Esophagus squamous epithelium (tissue), 5 donors: Measurements from ENCODE around the gene RTL5. TPM values are rescaled to one million over a fixed set of nuclear protein-coding genes. Genes with fewer than 3 reads are reported as not detected.

ENCODE experiments used
- DNase-seq: peaks from one replicate; lab custom pipeline; 2025; lab: John Stamatoyannopoulos, UW
- H3K27ac ChIP-seq, 4 donors: fragments of 200-600 bp; sonication (generic); one replicate each; pipeline ENCODE4 v1.5.1; 2016 to 2019; ENCODE audit warnings: mild to moderate bottlenecking in 1 of 4
- H3K27me3 ChIP-seq, 4 donors: fragments of 200-600 bp; sonication (generic); 1 replicate in 3 of 4; 2 replicates in 1 of 4; pipeline versions ENCODE4 v1.5.1 to v1.6.0; 2017 to 2021; ENCODE audit warnings: antibody characterized with exemption in 1 of 4
- H3K36me3 ChIP-seq, 3 donors: fragments of 200-600 bp; sonication (generic); one replicate each; pipeline ENCODE4 v1.5.1; 2016 to 2019
- H3K4me1 ChIP-seq, 3 donors: fragments of 200-600 bp; sonication (generic); one replicate each; pipeline ENCODE4 v1.5.1; 2017 to 2019
- H3K4me3 ChIP-seq, 4 donors: fragments of 200-600 bp; sonication (generic); 1 replicate in 3 of 4; 2 replicates in 1 of 4; pipeline ENCODE4 v1.5.1; 2016 to 2019; ENCODE audit warnings: mild to moderate bottlenecking in 2 of 4, moderate library complexity in 1 of 4
- H3K9me3 ChIP-seq, 3 donors: fragments of 200-600 bp; sonication (generic); one replicate each; pipeline ENCODE4 v1.5.1; 2016 to 2019
- POLR2A ChIP-seq, 4 donors: fragments of 450-650 bp; IDR thresholded peaks; one replicate each; pipeline ENCODE4 v1.6.1; 2017; ENCODE audit warnings: antibody characterized with exemption in 4 of 4, mild to moderate bottlenecking in 4 of 4, moderate library complexity in 3 of 4
- WGBS, 2 donors: methylation state at CpG; one replicate each; pipeline ENCODE4 v1.1.5; 2018; 5-methylcytosine and 5-hydroxymethylcytosine counted together
- intact Hi-C: fragments of 100-400 bp; cut with DNase I; formaldehyde crosslinking; loops from one replicate; pipeline ENCODE4 v1.15.0; 2022
- total RNA-seq, 4 donors: library from RNA; depleted of rRNA; stranded (reverse); fragments of >200 nt; gene quantifications; one replicate each; pipeline ENCODE4 v1.1.0, GENCODE V29; 2016
- TF ChIP-seq, protein P1 (sequence below), 6 experiments: fragments of 450-650 bp in 4 of 6; fragments of 200-600 bp in 2 of 6; sonication (generic) in 2 of 6; IDR thresholded peaks; one replicate each; pipeline ENCODE4 v1.5.1; 2016 to 2019; ENCODE audit warnings: antibody characterized with exemption in 6 of 6, mild to moderate bottlenecking in 4 of 6, moderate library complexity in 4 of 6
- donor health status: DM: yes; HTN: yes; CAD: no.

Gene RTL5
- total RNA-seq, 4 donors from 2014 or later = 0.08 to 3.6 (median 0.49) TPM

DNA sequence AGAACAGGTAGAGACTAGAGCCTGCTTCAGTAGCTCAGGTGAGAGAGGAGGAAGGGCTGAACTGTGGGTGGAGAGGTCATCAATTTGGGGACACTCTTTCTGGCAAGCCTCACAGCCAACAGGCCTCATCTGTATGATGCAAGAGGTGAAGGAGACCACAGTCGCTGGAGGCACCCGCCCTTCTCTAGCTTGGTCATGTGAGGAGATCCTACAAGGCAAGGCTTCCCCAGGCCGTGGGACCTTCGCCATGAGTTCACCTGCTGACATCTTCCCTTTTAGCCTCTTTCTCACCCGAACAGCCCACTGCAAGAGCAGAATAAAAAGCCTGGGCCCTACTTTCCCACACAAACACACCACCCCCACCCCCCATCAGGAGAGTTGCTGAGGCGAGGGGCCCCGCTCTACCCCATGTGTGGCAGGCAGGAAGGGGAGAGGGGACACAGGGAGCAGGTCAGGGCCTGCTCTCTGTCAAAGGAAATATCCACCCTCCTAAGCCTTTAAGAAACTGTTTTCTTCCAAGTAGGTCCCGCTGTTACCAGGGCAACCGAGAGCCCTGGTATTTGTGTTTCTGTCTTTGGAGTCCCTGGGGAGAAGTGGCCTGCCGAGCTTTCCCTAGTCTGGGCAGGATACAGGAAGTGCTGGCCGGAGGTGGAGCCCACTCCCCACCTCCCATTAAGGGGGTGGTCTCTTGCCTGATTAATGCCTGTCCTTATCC, 8.1 kb downstream of the RTL5 start:
- no peak overlapping the region for H3K4me3 ChIP-seq
- H3K4me1 ChIP-seq = peaks cover 11 to 82% (median 28%) of the 10 kb centered on the region in 3 donors
- no peaks in the 10 kb centered on the region for H3K9me3 ChIP-seq
- no peak for DNase-seq
- 72 to 90% methylated on average over 2 to 3 of the region's 11 CpGs for WGBS, 2 donors
- peaks cover 0 to 7% (median 0%) of the 10 kb centered on the region in 4 donors for H3K27me3 ChIP-seq
- no peak for TF ChIP-seq POLR2A (IDR thresholded peaks at IDR 0.05)
- TF ChIP-seq, protein P1, sequence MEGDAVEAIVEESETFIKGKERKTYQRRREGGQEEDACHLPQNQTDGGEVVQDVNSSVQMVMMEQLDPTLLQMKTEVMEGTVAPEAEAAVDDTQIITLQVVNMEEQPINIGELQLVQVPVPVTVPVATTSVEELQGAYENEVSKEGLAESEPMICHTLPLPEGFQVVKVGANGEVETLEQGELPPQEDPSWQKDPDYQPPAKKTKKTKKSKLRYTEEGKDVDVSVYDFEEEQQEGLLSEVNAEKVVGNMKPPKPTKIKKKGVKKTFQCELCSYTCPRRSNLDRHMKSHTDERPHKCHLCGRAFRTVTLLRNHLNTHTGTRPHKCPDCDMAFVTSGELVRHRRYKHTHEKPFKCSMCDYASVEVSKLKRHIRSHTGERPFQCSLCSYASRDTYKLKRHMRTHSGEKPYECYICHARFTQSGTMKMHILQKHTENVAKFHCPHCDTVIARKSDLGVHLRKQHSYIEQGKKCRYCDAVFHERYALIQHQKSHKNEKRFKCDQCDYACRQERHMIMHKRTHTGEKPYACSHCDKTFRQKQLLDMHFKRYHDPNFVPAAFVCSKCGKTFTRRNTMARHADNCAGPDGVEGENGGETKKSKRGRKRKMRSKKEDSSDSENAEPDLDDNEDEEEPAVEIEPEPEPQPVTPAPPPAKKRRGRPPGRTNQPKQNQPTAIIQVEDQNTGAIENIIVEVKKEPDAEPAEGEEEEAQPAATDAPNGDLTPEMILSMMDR (IDR thresholded peaks at IDR 0.05) = no peak
- intact Hi-C loops = loop anchor here (10.0 kb wide), 1 partner anchor 109 kb away; no protein-coding TSS in a partner anchor
- H3K27ac ChIP-seq = peak overlapping the region in 3 of 4 donors; percentile 46 to 69 (median 63)
- no peaks in the 10 kb centered on the region for H3K36me3 ChIP-seq

DNA sequence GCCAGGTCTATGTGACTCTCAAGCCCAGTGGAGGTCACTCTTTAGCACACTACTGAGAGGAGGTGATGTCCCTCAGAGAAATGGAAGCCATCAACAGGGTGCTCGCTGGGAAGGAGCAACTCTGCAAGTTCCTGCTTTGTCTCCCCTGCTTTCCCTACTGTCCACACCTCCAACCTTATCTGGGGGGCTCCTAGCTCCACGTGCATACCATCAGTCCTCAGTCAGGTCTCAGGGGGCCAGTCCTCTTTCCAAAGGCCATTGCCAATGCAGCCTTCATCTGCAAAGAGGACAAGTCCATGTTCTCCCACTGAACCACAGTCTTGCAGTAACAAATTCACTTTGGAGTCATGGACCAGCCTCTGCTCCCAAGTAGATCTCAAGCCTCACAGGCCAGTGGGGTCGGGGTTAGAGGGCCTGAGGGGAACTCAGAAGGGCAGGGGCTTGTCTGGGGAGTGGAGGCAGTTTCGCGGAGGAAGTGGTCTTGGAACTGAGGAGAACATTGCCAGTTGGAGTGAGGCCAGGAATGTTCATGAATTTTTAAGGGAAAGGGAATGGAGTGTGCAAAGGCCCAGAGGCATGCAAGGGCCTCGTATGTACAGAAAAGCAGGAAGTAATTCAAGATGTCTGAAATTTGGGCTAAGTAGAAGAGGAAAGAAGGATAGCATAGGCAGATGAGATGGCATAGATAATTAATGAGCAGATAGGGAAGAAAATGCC, 8.9 kb downstream of the RTL5 start:
- WGBS, 2 donors = 53 to 77% methylated on average over 4 to 5 of the region's 6 CpGs
- DNase-seq = no peak
- peak overlapping the region in 3 of 4 donors; percentile 46 to 77 (median 69) for H3K27ac ChIP-seq
- TF ChIP-seq, protein P1 (IDR thresholded peaks at IDR 0.05) = no peak
- TF ChIP-seq POLR2A (IDR thresholded peaks at IDR 0.05) = no peak
- H3K4me3 ChIP-seq = no peak overlapping the region
- H3K9me3 ChIP-seq = no peaks in the 10 kb centered on the region
- no peaks in the 10 kb centered on the region for H3K36me3 ChIP-seq
- intact Hi-C loops = loop anchor here (10.0 kb wide), 1 partner anchor 108 kb away; no protein-coding TSS in a partner anchor
- H3K27me3 ChIP-seq = peaks cover 0 to 7% (median 0%) of the 10 kb centered on the region in 4 donors
- peaks cover 11 to 73% (median 28%) of the 10 kb centered on the region in 3 donors for H3K4me1 ChIP-seq

DNA sequence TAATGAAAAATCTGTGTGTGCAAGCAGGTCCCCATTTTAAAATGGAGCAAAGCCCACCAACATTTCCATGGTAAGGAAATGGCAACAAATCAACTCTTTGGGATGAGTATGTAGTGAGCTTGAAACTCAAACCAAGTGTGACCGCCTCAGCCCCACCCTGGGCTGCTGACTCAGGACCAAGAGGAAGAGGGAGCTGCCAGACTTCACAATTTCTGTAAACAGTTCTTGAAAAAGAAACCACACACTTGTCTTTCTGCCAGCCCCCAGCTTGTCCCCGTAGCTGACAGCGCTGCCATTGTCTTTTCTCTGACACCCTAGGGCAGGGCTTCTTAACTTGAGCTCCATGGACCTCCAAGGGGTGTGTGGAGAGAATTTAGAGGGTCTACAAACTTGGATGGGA, 10.3 kb downstream of the RTL5 start:
- TF ChIP-seq, protein P1 (IDR thresholded peaks at IDR 0.05) = no peak
- no peak for TF ChIP-seq POLR2A (IDR thresholded peaks at IDR 0.05)
- Histone ChIP-seq H3K36me3 (no peaks in the 10 kb centered on the region), H3K4me1 (peaks cover 11 to 59% (median 27%) of the 10 kb centered on the region in 3 donors), H3K4me3 (no peak overlapping the region), H3K27me3 (peaks cover 0 to 7% (median 0%) of the 10 kb centered on the region in 4 donors), H3K9me3 (no peaks in the 10 kb centered on the region), H3K27ac (peak overlapping the region in 3 of 4 donors; percentile 69 to 86 (median 77))
- peak; percentile 6 for DNase-seq
- intact Hi-C loops = loop anchor here (10.0 kb wide), 1 partner anchor 107 kb away; no protein-coding TSS in a partner anchor
- WGBS, 2 donors = 4 to 12% methylated on average over 2 to 3 of the region's 3 CpGs

DNA sequence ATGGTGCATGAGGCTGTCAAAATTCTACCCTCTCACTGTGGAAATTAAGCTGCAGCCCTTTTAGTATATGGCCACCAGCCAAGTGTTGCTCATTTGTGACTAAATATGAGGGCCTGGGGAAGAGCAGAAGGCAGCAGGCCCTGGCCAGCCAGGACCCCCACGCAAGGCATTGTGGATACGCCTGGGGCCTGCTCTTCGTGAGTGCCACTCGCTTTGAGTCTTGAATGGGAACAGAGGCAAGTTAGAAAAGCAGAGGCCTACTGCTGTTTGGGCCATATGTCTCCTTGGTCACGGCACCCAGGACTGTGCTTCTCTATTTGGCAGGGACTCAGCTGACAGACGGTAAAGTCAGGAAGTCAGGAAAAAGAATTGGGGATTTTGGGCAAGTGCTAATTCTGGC, 10.9 kb downstream of the RTL5 start:
- DNase-seq = no peak
- Histone ChIP-seq H3K4me1 (peaks cover 7 to 54% (median 22%) of the 10 kb centered on the region in 3 donors), H3K36me3 (no peaks in the 10 kb centered on the region), H3K9me3 (no peaks in the 10 kb centered on the region), H3K27ac (peak overlapping the region; percentile 36 to 86 (median 73)), H3K4me3 (no peak overlapping the region), H3K27me3 (peaks cover 0 to 7% (median 0%) of the 10 kb centered on the region in 4 donors)
- 41 to 68% methylated on average over 5 to 6 of the region's 6 CpGs for WGBS, 2 donors
- TF ChIP-seq, protein P1 (IDR thresholded peaks at IDR 0.05) = no peak
- TF ChIP-seq POLR2A (IDR thresholded peaks at IDR 0.05) = no peak
- intact Hi-C loops = loop anchor here (10.0 kb wide), 1 partner anchor 106 kb away; no protein-coding TSS in a partner anchor
